ENCODE data around the gene DEPP1. TPM values are rescaled to one million over a fixed set of nuclear protein-coding genes. Genes with fewer than 3 reads are reported as not detected.

Gene DEPP1
- total RNA-seq, 1 experiment from 2014 or later = 3.8 TPM

DNA sequence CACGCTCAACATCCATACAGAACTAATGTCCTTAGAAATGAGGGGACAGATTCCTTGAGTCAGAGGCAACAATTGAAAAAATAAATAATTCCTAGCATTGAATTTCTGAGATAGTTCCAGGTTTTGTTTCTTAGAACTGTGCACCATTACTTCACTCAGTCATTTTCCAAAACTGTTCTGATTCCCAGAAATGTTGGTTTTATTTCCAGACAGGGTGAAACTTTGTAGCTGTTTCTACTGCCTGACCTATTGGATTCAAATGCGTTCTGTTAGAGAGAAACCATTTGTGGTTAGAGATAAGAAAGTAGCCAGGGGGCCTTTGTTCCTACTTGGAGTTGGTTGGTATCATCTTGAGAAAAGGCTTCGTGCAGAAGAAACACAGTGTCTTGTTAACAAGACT is 8.1 kb upstream of the DEPP1 start:
- Histone ChIP-seq H3K9me3 (ENCODE audit: control insufficient read depth in 1 of 2, insufficient read depth in 1 of 2, low read depth in 1 of 2, low read length in 2 of 2) (no peaks in the 10 kb centered on the region), H3K27ac (ENCODE audit: low read depth, low read length) (no peak overlapping the region), H3K4me2 (ENCODE audit: low read length) (no peak overlapping the region), H3K4me3 (replicated peaks in 1 of 2; ENCODE audit: low read depth in 1 of 2, low read length in 2 of 2) (no peak overlapping the region), H4K20me1 (ENCODE audit: insufficient read depth) (no peaks in the 10 kb centered on the region), H3K4me1 (ENCODE audit: control insufficient read depth in 1 of 2, insufficient read depth in 2 of 2, low read length in 2 of 2) (peaks cover 4 to 11% of the 10 kb centered on the region in 2 experiments), H3K27me3 (ENCODE audit: insufficient read depth, low read length) (no peaks in the 10 kb centered on the region), H2AFZ (ENCODE audit: low read depth, low read length, poor library complexity, severe bottlenecking) (no peak overlapping the region), H3K79me2 (ENCODE audit: insufficient read depth, low read length) (no peaks in the 10 kb centered on the region), H3K9me2 (ENCODE audit: insufficient read depth) (no peaks in the 10 kb centered on the region), H3K9ac (ENCODE audit: low read length) (no peak overlapping the region), H3K36me3 (ENCODE audit: control insufficient read depth in 1 of 2, insufficient read depth in 2 of 2, low read length in 2 of 2) (no peaks in the 10 kb centered on the region)
- intact Hi-C loops (cut with micrococcal nuclease) = no loop called here
- ATAC-seq = no peak
- TF ChIP-seq RAD21 (IDR thresholded peaks at IDR 0.05; ENCODE audit: low read depth) = no peak
- TF ChIP-seq JUND (IDR thresholded peaks at IDR 0.05) = no peak
- TF ChIP-seq SRF (IDR thresholded peaks at IDR 0.05; ENCODE audit: low read depth) = no peak
- no peak for TF ChIP-seq CBX3 (IDR thresholded peaks at IDR 0.05; ENCODE audit: low read depth)
- no peak for TF ChIP-seq CEBPB (IDR thresholded peaks at IDR 0.05; ENCODE audit: low read depth)
- TF ChIP-seq POLR2A (IDR thresholded peaks at IDR 0.05; ENCODE audit: borderline replicate concordance, extremely low read depth, insufficient read depth, insufficient read length) = no peak
- no peak for TF ChIP-seq EZH2 (IDR thresholded peaks at IDR 0.05)
- TF ChIP-seq, protein P1, sequence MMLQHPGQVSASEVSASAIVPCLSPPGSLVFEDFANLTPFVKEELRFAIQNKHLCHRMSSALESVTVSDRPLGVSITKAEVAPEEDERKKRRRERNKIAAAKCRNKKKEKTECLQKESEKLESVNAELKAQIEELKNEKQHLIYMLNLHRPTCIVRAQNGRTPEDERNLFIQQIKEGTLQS (IDR thresholded peaks at IDR 0.05) = no peak
- TF ChIP-seq, protein P2, sequence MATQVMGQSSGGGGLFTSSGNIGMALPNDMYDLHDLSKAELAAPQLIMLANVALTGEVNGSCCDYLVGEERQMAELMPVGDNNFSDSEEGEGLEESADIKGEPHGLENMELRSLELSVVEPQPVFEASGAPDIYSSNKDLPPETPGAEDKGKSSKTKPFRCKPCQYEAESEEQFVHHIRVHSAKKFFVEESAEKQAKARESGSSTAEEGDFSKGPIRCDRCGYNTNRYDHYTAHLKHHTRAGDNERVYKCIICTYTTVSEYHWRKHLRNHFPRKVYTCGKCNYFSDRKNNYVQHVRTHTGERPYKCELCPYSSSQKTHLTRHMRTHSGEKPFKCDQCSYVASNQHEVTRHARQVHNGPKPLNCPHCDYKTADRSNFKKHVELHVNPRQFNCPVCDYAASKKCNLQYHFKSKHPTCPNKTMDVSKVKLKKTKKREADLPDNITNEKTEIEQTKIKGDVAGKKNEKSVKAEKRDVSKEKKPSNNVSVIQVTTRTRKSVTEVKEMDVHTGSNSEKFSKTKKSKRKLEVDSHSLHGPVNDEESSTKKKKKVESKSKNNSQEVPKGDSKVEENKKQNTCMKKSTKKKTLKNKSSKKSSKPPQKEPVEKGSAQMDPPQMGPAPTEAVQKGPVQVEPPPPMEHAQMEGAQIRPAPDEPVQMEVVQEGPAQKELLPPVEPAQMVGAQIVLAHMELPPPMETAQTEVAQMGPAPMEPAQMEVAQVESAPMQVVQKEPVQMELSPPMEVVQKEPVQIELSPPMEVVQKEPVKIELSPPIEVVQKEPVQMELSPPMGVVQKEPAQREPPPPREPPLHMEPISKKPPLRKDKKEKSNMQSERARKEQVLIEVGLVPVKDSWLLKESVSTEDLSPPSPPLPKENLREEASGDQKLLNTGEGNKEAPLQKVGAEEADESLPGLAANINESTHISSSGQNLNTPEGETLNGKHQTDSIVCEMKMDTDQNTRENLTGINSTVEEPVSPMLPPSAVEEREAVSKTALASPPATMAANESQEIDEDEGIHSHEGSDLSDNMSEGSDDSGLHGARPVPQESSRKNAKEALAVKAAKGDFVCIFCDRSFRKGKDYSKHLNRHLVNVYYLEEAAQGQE (IDR thresholded peaks at IDR 0.05; ENCODE audit: low read depth) = no peak
- TF ChIP-seq ZFX (IDR thresholded peaks at IDR 0.05) = no peak
- no peak for TF ChIP-seq FOSL1 (IDR thresholded peaks at IDR 0.05; ENCODE audit: low read depth)
- TF ChIP-seq, protein P3, sequence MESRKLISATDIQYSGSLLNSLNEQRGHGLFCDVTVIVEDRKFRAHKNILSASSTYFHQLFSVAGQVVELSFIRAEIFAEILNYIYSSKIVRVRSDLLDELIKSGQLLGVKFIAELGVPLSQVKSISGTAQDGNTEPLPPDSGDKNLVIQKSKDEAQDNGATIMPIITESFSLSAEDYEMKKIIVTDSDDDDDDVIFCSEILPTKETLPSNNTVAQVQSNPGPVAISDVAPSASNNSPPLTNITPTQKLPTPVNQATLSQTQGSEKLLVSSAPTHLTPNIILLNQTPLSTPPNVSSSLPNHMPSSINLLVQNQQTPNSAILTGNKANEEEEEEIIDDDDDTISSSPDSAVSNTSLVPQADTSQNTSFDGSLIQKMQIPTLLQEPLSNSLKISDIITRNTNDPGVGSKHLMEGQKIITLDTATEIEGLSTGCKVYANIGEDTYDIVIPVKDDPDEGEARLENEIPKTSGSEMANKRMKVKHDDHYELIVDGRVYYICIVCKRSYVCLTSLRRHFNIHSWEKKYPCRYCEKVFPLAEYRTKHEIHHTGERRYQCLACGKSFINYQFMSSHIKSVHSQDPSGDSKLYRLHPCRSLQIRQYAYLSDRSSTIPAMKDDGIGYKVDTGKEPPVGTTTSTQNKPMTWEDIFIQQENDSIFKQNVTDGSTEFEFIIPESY (IDR thresholded peaks at IDR 0.05; ENCODE audit: extremely low read depth, insufficient replicate concordance, low read length) = no peak
- no peak for TF ChIP-seq POLR2AphosphoS5 (IDR thresholded peaks at IDR 0.05; ENCODE audit: low read depth, low read length)
- no peak for TF ChIP-seq SIN3A (IDR thresholded peaks at IDR 0.05; ENCODE audit: low read depth)
- no peak for TF ChIP-seq SP1 (IDR thresholded peaks at IDR 0.05; ENCODE audit: low read depth)
- TF ChIP-seq EZH2phosphoT487 (IDR thresholded peaks at IDR 0.05; ENCODE audit: borderline replicate concordance) = no peak
- TF ChIP-seq EGR1 (IDR thresholded peaks at IDR 0.05; ENCODE audit: low read depth) = no peak
- no peak for TF ChIP-seq TCF7L2 (IDR thresholded peaks at IDR 0.05; ENCODE audit: borderline replicate concordance, extremely low read depth, insufficient read depth, insufficient read length)
- TF ChIP-seq, protein P4, sequence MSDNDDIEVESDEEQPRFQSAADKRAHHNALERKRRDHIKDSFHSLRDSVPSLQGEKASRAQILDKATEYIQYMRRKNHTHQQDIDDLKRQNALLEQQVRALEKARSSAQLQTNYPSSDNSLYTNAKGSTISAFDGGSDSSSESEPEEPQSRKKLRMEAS (IDR thresholded peaks at IDR 0.05) = no peak
- no peak for DNase-seq (ENCODE audit: low read depth, low spot score)
- POLR2A ChIA-PET = no interaction called here
- CTCF ChIA-PET = no interaction called here
- RAD21 ChIA-PET (ENCODE audit: low non-redundant PET in 1 of 2, low total read pairs in 2 of 2, uncharacterized antibody in 2 of 2, unreplicated experiment in 2 of 2) = no interaction called here
- BruUV-seq (replicated peaks) = no TSS peak
